Activated CD8-positive, alpha-beta memory T cell treated with anti-CD3 and anti-CD28 coated beads for 1 hour (primary cell): Measurements from ENCODE around the gene SMIM27.
"Not testable (repeated sequence)": the region's sequence is repeated elsewhere in the genome, so short reads cannot be mapped to it uniquely, and the experiment has no call there.

Source experiments
- DNase-seq, 2 donors: peaks; one replicate each; pipeline ENCODE4 v3.0.0-alpha.2; 2020; ENCODE audit warnings: low read depth in 1 of 2; ENCODE audit errors: extremely low read depth in 1 of 2

Gene SMIM27, protein sequence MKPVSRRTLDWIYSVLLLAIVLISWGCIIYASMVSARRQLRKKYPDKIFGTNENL

GRCh38 chr9:32552172-32552872, at the start of gene SMIM27, which contains the start of gene TOPORS:
Gene SMIM27 (plus strand): TSS chr9:32552327. CDS start chr9:32552435, 108 bp downstream.
Gene TOPORS (minus strand): TSS chr9:32552586. CDS start chr9:32552436, 150 bp downstream.
- DNase-seq = peak; percentile 78 to 87

GRCh38 chr9:32502464-32502863, 49.7 kb upstream of the SMIM27 start:
- no peak for DNase-seq

GRCh38 chr9:32503008-32503407, 49.1 kb upstream of the SMIM27 start:
- no peak for DNase-seq

GRCh38 chr9:32508728-32509127, 43.4 kb upstream of the SMIM27 start:
- DNase-seq = no peak

DNA sequence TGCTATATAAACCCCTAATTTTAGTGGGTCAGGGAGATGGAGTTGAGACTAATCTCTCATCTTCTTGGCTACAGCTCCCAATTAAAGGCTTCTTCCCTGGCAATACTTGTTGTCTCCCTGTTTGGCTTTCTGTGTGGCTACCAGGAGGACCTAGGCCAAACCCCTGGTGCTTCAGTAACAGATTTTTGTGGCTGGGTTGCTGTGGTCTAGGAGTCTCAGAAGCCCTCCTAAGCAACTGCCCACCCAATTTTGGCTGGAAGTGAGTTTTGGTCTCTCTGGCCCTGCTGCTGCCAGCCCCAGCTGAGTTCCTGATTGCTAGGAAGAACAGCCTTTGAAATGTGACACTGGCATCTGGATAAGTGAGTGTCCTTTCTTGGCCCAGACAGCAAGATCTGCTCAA, 35.9 kb upstream of the SMIM27 start:
- no peak for DNase-seq

DNA sequence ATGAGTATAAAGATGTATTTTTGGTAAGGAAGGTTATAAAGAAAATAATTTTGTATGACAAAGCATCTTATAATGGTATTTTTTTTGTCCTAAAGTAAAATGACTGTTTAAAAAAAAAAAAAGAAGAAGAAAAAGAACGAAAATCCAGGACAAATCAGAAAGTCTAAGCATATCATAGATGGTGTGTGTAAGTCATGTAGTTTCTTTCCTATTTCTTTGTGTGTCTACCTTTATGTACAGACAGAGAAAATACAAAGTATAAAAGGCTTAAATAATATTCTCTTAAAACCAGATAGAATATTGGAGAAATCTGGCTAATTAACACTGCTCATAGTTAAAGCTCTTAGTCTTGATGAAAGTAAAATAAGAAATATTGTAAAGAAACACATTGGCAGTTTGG, 33.9 kb upstream of the SMIM27 start:
- DNase-seq = no peak

- no peak for DNase-seq
Observed at GRCh38 chr9:32523910-32524309, 28.2 kb upstream of the SMIM27 start.

- DNase-seq = not testable (repeated sequence)
Observed at GRCh38 chr9:32524558-32524891, 27.6 kb upstream of the SMIM27 start.

DNA sequence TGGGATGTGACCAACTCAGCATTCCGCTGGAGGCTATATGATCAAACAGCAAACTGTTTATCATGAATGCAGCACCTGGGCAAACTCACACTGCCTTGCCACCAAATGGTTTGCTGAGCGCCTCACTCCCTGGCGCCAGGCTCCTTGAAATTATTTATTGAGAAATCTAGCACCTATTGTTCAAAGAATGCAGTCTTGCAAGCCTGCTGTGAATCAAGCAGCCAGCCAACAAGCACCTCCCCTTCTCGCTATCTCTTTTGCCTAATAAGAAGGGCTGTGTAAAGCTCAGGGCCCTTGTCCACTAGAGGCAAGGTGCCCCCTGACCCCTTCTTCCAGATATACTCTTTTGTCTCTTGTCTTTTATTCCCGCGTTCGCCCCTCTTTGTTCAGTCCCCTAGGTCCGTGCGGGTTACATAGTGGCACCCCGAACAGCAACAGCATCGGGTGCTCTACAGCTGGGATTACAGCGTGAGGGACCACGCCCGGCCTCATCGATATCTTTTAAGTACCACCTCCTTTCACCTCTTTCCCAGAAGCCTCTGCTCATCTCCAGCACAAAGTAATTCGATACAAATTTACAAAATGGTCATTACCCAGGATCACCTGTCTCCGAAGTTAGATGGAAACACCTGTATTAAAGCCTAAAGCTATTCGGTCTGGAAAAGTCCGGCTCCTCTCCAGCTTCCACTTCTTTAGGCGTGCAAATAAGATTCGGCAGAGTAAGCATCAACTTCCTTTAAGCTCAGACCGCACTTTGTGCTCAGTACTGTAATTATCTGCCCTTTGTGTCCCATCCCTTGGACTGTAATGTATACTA, 27.0 kb upstream of the SMIM27 start:
- DNase-seq = no peak

DNA sequence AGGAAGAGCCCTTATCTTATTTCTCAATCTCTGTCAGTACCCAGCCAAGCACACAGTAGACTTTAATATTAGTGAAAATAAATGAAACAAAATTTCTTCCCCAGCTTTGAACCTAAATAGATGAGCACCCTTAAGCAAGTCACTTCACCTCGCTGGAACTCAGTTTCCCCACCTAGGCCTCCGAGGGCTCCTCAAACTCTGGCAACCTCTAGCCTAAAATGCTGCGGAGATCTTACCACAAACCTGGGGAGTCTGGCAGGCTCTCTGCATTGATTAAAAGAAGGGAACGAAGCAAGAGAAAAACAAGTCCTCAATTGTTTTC, 26.5 kb upstream of the SMIM27 start:
- DNase-seq = no peak

- peak; percentile 62 to 71 for DNase-seq
Observed at GRCh38 chr9:32526041-32526706, 26.0 kb upstream of the SMIM27 start, which contains the start of gene RIGI. Gene RIGI (minus strand): TSS chr9:32526196. CDS start chr9:32526166, 30 bp downstream.

GRCh38 chr9:32526707-32527048, 25.4 kb upstream of the SMIM27 start:
- no peak for DNase-seq

GRCh38 chr9:32533336-32533735, 18.8 kb upstream of the SMIM27 start:
- DNase-seq = no peak

DNA sequence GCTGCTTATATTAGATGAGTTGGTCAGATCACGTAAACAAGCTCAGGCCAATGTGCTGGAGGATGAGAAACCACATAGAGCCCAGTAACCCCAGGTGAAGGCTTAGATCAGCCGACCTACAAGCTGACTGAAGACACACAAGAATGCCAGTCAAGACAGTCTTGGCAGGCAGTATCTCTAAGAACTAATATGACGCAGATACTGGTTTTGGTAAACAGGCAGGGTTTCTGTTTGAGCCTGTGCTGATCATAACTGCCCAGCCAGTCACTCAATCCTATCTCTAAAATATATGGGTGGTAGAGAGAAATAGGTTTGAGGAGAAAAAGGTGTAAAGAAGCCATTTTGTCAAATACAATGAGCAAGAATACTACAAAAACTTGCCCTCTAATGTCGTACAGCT, 18.3 kb upstream of the SMIM27 start:
- DNase-seq = no peak

DNA sequence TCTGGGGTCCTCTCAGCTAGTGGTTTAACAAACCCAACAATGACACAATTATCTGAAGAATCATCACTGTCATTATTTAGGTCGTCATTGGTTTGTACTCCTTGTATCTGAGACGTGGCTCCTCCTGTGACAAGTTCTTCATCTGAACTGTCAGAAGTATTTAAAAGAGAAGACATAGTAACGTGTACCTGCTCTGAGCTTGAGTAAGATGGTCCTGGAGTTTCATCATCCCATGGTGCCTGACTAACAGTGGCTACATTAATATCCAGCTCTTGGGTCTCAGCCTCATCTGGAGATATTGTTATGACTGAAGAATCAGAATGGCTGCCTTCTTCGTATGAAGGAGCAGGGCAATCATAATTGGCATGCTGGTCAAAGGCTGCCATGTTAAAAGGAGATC, 9.1 kb upstream of the SMIM27 start:
- DNase-seq = no peak

GRCh38 chr9:32545884-32546283, 6.2 kb upstream of the SMIM27 start:
- no peak for DNase-seq

- not testable (repeated sequence) for DNase-seq
Observed at GRCh38 chr9:32548213-32548612, 3.9 kb upstream of the SMIM27 start.

GRCh38 chr9:32550150-32550561, 2.0 kb upstream of the SMIM27 start:
- DNase-seq = no peak

DNA sequence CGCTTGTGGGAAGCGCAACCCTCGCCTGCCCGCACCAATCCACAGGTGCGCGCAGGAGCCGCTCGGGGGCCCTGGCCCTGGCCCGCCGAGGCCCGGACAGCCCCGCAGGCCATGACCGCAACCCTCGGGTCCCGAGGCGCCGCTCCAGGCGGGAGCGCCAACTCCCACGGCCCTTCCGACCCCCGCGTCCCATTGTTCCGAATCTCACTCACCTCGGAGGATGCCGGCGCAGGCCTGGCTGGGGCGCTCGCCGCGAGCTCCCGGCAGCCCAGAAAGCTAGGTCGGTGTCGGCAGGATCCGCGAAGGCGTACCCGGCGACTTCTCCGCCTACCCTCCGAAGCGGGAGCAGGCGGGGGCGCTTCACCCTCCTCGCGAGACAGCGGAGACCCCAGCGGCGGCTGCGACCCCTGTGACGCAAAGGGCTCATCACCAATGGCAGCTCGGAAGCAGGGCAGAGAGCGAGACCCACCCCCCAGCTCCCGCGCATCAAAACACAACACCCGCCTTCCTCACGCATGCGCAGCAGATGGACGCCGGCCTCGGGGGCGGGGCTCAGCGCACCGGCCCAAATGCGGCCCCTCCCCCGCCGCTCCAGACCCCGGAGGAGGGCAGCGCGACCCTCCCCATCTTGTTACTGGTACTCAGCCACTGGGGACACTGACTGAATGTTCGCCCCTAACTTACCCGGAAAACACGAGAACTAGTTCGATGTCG, 1.4 kb upstream of the SMIM27 start:
- DNase-seq = peak; percentile 89 to 93

DNA sequence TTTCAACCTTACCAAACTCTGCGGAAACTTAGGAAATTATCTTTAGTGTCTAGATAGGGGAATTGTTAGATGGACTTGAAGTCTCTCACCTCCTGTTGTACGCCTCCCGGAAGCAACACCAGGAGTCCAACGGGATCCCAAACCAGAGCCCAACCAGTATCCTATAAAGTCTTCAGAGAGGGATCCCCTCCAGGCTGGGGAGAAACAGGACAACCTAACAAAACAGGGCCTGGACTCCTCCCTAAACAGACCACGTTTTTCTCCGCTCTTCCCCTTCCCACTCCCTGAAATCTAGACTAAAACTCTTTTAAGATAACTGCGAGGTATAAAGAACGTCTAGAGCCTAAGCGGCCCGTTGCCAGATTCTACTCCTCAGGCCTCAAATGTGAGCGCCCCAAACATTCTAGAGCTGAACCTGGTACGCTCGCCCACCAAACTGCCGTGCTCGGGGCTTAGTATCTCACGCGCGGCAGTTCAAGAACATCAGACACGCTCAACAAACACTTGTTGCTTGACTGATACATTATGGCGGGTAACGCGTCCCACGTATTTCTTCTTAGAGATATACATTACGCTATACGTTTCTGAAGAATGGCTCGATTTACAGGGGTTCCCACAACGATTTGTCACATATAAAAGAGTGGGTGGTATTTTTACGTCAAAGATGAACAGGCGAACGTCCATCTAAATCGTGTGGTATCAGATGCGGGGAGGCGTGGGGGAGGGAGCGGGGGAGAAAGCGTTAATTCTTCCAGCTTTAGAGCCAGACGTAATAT, 663 bp upstream of the SMIM27 start:
- DNase-seq = peak in 1 of 2 donors; percentile 12
